NCI-H2029 (cell line): ENCODE data around the gene BOC.

Source experiments
- DNase-seq: peaks from one replicate; lab custom pipeline; 2025; lab: John Stamatoyannopoulos, UW

Gene BOC

DNA sequence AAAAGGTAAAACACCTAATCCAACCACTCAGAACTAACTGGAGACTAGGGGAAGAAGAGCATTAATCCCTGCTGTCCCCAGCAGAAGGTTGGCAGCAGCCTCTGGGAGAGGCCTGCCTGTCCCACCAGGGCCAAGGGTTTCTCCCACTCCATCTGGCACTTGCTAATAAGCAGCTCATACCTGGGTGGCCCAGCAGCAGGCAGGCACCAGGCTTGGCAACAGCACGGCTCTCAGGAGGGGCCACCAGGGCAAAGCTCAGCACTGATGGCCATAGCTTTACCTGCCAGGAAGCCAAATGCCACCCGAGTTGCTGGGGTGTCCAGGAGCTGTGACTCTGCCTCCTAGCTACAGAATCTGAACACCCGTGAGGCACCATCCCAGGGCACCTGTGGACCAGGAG lies 58.3 kb downstream of the BOC start:
- DNase-seq, result no peak

DNA sequence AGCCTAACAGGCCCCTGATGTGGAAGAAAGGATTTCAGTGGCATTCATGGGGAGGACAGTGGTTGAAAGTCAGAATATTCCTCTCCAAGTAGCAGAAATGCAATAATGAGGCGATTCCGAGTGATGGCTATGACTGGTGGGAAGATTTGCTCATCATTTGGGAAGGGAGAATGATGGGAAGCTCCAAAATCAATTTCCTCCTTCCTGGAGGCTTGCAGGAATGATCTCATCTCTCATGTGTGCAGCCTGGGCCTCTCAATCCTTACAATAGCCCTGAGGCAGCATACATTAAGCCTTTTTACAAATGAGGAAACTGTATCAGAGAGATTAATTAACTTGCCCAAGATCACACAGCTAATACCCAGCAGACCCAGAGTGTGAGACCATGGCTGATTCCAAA lies 58.7 kb downstream of the BOC start:
- DNase-seq, result peak; percentile 6

DNA sequence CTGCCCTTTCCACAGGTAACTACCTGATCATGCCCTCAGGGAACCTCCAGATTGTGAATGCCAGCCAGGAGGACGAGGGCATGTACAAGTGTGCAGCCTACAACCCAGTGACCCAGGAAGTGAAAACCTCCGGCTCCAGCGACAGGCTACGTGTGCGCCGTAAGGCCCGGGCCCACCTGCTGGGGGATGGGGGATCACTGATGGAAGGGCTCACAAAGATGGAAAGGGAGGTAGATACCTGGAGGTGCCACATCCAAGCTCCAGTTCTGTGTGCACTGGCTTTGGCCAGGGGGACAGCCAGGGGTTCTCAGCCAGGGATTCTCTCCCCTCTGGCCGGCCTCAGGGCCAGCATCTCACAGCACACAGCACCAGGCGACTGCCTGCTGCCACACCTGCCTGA lies 59.4 kb downstream of the BOC start:
- no peak for DNase-seq

DNA sequence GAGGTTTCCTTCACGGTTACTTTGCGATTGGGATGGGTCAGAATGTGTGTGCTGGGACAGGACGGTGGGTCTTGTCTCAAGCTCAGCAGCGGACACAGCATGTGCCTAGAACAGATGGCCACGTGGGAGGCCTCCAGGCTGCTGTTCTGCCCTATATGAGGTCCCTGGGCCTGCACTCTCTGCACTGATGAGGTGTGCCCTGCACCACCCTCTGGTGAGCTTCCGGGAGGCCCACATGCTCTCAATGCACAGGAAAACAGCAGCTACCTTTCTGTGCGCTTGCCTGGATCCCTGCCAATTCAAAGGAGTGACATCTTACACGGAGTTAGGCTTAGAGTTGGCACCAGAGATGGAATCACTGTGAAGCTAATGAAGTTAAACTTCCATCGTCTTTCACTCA lies 59.8 kb downstream of the BOC start:
- DNase-seq, result peak; percentile 52

DNA sequence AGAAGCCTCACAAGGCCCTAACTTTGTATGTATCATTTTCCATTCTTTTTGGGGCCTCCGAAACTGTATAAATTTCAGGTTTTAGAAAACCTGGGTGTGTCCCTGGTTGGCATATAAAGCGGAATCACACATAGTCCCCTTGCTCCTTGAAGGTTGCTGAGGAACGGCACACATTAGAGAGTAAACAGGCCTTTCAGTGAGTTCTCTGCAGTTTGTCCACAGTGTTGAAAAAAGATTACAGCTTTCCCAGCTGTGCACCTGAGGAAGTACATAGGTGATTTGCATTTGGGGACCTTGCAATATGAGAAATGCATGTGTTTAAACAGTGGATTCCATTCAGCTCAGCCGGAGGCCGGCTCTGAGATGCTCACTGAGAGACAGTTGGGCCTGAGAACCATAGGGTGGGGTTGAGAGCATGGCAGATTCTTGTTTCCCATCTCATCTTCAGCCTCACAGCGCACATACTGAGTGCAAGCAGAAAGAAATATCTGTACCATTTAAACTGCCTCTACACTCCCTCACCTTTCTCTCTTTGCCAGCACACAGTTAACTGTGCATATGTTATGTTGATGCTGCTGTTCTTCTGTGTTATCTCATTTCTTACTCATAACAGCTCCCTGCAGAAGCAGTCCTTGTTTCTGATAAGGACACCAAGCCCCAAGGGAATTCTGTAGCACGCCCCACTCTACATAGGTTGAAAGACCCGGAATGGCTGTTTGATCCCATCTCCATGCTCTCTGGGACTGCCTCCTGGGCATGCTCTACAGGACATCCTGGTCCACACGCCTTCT lies 60.4 kb downstream of the BOC start:
- no peak for DNase-seq

DNA sequence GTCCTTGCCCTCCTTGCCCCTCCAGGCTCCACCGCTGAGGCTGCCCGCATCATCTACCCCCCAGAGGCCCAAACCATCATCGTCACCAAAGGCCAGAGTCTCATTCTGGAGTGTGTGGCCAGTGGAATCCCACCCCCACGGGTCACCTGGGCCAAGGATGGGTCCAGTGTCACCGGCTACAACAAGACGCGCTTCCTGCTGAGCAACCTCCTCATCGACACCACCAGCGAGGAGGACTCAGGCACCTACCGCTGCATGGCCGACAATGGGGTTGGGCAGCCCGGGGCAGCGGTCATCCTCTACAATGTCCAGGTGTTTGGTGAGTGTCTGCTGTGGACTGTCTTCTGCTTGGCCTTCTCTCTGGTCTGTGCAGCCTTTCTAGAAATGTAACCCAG lies 61.0 kb downstream of the BOC start:
- DNase-seq, result no peak

DNA sequence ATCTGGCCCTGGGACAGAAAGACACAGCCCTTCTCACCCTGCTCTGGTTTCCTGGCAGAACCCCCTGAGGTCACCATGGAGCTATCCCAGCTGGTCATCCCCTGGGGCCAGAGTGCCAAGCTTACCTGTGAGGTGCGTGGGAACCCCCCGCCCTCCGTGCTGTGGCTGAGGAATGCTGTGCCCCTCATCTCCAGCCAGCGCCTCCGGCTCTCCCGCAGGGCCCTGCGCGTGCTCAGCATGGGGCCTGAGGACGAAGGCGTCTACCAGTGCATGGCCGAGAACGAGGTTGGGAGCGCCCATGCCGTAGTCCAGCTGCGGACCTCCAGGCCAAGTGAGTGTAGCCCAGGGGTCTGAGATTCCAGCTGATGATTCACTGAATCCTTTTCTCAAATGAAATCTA lies 61.7 kb downstream of the BOC start:
- no peak for DNase-seq

DNA sequence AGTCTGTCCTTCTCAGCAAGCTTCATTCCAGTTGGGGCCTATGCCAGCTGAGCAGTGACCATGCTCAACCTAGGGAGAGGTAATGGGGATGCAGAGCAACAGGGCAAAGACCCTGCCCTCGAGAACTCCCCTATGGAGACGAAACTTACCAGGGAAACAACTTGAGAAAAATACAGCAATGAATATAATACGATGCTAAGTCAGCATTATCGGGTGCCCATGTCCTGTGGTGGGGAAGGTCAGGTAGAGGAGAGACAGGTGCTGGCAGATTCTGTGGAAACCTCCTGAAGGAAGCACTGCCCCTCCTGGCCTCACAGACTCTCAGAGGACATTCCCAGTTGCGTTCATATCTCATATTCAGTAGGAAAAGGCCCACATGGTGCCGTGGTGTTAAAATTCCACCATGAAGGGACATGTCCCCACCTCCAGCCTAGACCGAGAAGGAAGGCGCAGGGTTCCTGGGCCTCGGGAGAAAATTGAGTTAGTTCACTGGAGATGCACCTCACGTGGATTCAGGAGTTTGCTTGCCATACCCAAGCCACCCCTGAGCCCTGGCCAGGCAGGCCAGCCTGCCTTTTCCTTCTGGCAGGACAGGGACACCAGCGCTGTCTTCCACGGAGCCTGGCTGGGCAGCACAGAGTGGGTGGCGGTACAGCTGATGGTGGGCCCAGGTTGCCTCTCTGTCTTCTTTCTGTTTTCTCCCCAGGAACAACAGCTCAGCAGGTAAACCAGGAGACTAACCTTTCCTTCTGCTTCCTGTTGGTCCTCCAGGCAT lies 62.4 kb downstream of the BOC start:
- DNase-seq, result no peak

DNA sequence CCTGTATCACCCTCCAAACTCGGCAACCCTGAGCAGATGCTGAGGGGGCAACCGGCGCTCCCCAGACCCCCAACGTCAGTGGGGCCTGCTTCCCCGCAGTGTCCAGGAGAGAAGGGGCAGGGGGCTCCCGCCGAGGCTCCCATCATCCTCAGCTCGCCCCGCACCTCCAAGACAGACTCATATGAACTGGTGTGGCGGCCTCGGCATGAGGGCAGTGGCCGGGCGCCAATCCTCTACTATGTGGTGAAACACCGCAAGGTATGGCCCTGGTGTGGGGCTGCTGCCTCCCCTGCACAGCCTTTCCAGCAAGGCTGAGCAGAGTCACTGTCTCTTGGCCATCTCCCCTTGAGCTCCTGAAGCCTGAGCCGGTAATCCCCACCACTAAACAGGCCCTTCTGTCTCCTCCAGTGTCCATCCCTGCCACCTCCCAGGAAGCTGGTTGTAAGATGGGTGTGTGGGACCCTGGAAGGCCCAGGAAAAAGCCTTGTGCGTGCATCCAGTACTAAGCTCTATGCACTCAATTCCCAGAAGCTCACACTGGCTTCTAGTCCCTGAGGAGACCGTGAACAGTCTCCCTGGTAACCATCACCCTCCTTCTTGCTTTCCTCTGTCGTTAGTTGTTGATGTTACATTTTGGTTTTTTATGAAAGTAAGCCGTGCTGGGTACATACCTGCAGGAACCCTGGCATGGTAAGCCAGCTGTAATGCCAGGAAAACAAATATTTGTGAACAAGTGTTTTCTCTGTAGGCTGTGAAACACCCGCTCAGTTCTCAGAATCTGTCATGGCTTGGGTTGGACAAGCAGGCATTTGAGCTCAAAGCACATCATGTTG lies 63.3 kb downstream of the BOC start:
- peak; percentile 50 for DNase-seq

DNA sequence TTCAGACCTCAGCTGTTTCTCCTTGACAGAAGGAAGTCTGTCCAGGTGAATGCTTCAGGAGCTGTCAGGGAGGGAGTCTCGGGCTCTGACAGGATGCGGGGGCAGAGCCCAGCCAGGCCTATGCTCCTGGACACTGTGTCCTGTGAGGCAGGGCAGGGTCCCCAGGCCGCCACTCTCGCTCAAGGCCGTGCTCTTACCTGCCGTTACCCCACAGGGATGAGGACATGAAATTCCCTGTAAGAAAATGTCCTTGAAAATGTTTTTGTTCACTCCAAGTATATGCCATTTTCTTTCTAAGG lies 63.9 kb downstream of the BOC start:
- no peak for DNase-seq

DNA sequence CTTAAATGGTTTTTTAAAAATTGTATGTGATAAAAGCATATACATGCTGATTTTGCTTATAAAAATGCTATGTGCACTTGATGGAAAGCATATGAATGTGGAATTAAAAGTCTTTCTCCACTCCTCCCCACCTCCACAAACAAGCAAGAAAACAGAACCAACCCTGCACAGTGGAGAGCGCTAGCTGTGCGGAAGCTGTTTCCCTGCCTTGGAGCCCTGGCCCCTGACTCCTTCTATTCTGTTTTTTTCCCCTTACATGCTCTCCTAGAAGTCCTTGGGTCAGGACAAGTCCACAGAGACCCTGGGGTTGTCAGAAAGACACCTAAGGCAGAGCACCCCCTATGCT lies 64.2 kb downstream of the BOC start:
- no peak for DNase-seq

DNA sequence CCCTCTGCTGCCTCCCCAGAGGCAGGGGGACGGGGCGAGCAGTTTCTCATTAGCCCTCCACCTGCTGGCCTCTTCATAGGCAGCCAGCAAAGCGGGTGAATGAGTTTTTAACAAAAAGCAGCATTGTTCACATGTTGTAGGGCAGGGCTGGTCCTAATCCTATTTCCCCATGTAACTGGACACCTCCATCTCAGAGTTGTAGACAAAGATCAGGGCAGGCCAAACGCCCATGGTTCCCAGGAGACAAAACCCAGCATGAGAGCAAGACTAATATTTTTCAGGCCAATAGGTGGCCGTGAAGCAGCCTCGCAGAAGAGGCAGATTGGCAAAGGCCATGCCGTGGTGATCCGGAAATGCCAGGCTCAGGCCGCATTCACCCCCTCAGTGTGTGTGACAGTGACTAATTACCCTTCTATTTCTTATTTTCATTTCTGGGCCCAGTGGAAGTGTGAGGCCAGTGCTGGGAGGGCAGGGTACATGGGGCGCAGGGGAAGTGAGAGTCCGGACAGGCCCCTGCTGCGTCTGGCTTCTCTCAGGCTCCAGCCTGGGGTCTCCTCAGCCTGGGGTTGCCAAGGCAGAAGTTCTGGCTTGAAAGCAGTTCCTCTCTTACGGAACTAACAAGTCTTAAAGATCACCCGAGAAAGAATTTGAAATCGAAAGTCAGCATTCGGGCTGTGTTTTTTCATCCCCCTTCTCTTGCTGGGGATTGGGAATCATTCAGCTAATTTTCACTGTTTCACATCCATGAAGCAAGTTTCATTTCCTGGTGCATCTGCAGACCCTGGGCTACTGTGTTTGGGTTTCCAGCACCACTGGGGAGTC lies 64.8 kb downstream of the BOC start:
- peak; percentile 82 for DNase-seq

DNA sequence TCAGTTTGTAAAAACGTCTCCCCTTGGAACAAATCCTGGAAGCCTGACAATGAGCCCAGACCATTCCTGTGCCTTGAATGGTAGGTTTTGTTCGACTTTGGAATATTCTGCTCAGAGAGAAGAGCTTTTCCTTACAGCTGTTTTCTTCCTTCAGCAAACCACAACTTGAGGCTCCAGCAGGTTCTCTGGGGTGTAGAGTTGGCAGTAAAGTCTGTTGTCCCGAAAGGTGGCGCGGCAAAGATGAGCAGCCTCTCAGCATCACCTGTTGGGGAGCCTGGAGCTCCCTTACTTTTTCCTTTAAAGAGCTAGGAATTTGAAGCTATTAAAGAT lies 65.4 kb downstream of the BOC start:
- no peak for DNase-seq

DNA sequence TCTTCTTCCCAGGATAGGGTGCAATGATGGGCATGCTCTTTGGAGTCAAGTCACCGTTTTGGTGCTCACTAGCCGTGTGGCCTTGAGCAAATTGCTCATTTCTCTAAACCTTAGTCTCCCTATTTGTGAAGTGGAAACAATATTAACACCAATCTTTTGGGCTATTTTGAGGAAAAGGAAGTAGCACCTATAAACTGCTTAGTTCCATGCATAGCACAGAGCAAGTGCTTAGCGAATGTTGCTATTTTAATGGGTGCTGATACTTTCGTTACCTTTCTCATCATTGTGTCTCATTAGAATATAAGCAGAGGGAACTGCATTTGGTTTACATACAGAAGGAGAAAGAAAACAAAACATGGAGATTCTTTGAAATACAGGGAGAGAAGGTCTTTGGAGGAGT lies 66.1 kb downstream of the BOC start:
- DNase-seq, result no peak

DNA sequence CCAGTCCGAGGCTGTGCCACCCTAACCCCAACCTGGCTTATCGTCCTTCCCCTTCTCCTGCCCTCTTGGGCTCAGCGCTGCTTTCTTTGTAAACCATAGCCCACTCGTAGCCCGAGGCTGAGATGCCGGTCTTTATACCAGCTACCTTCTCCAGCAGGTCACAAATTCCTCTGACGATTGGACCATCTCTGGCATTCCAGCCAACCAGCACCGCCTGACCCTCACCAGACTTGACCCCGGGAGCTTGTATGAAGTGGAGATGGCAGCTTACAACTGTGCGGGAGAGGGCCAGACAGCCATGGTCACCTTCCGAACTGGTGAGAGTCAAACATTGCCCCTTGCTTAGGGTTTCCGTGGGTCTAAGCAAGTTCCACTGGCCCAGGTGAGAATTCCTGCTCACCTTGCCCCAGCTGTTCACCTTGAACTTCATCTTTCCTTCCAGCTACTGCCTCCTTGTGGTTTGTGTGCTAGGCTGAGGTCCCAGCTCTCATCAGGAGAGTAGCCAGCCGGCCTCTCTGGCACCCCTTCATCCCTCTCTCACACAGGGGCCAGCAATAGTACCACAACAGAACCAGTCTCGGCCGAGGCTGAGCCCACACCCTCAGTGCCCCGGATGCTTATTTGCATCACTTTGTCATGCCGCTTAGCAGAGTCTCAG lies 66.7 kb downstream of the BOC start:
- DNase-seq, result no peak

DNA sequence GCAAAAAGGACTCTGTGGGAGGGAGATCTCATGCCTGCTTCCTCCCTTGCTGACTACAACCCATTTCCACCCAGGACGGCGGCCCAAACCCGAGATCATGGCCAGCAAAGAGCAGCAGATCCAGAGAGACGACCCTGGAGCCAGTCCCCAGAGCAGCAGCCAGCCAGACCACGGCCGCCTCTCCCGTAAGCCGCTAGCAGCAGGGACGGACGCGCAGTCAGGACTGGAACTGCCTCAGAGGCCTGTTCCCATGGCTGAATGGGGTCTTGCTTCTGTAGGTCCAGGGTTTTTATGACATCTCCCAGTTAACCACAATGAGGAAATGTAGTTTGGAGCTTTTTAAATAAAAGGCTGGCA lies 67.2 kb downstream of the BOC start:
- no peak for DNase-seq

DNA sequence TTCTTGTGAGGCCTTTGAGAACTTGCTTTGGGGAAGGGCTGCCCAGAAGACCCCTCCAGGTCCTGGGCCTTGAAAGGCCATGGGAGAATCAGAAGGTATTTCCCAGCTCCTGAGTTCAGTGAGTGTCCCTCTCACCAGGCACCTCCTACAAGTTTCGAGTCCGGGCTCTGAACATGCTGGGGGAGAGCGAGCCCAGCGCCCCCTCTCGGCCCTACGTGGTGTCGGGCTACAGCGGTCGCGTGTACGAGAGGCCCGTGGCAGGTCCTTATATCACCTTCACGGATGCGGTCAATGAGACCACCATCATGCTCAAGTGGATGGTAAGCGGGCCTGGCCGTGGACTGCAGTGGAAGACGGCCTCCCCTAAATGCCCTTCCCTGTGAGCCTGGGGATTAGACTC lies 68.3 kb downstream of the BOC start:
- DNase-seq, result no peak

DNA sequence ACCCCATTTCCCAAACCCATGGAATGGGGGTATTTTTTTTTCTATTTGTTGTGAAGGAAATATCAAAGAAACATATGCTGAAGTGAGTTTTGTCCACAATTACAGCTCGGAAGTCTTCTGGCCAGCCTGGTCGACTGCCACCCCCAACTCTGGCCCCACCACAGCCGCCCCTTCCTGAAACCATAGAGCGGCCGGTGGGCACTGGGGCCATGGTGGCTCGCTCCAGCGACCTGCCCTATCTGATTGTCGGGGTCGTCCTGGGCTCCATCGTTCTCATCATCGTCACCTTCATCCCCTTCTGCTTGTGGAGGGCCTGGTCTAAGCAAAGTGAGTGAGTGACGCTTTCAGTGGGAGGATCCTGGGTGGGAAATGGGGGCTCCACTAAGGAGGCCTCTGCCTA lies 71.9 kb downstream of the BOC start:
- DNase-seq, result no peak

DNA sequence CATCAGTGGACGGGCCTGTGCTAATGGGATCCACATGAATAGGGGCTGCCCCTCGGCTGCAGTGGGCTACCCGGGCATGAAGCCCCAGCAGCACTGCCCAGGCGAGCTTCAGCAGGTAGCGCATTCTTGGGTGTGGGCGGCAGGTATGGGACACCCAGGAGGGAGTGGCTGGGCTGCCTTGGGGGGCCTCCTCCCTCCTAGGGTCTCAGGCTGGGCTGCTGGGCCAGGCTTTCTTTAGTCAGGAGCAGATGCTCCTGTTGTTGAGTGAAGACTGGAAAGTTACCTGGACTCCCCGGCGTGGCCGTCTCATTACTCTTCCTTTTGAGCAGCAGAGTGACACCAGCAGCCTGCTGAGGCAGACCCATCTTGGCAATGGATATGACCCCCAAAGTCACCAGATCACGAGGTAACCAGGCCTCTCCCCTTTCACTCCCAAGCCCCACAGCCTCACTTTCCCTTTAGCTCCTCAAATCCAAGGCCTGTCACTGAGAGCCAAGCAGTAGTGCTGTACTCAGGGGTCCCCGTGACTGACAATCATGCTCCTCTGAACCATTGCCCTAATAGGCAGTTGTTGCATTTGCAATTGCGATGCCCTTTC lies 73.2 kb downstream of the BOC start:
- no peak for DNase-seq

DNA sequence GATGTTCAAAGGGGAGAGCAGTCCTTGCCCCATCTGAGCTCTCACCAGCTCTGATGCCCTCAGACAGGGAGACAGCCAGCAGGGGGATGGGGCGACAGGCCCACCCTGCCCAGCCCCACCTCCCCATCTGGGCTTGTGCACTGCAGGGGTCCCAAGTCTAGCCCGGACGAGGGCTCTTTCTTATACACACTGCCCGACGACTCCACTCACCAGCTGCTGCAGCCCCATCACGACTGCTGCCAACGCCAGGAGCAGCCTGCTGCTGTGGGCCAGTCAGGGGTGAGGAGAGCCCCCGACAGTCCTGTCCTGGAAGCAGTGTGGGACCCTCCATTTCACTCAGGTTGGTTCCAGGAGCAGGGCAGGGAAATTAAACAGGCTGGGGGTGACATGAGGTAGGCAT lies 73.9 kb downstream of the BOC start:
- DNase-seq, result no peak

DNA sequence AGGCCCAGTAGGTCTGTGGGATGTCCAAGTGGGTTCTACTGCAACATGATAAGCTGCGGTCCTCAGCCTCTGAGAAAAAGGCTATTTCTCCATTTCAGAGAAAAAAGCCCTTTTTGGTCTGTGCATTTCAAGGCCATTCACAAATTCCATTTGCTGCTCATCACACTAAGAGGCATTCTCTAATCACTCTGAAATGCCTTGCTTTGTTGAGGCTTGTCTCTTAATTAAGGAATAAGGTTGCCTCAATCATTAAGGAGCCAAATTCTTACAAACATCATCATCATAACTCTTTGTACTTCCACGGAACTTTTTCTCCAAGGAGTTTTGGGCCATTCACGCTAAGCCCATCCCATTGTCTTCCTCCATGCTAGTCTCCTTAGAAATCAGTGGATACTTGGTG lies 74.4 kb downstream of the BOC start:
- no peak for DNase-seq

DNA sequence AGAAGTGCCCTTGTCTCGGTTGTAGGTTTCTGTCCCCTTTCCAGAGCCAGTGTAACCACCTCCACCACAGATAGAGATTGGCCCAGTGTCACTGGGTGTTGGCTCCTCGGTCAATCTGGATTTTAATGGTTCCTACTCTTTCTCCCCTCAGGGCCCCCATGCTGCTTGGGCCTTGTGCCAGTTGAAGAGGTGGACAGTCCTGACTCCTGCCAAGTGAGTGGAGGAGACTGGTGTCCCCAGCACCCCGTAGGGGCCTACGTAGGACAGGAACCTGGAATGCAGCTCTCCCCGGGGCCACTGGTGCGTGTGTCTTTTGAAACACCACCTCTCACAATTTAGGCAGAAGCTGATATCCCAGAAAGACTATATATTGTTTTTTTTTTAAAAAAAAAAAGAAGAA lies 75.2 kb downstream of the BOC start:
- no peak for DNase-seq
